ENCODE measurements around the gene SSX5. TPM values are rescaled to one million over a fixed set of nuclear protein-coding genes. Genes with fewer than 3 reads are reported as not detected.

SSX5 gene
- total RNA-seq, 3 donors from 2014 or later, result not detected

Other genes with a start within 250 kb of the SSX5 start
- gene ZNF182, start 192.8 kb downstream of the SSX5 start, total RNA-seq, result 1 to 10 TPM; 4.5 to 7.2 (median 6.9) TPM
- gene SPACA5, start 189.8 kb downstream of the SSX5 start, total RNA-seq, result not detected
- 1 to 10 TPM; 2.2 to 8.0 (median 6.6) TPM for gene ZNF630, start 125.2 kb downstream of the SSX5 start, total RNA-seq
- not detected for gene SPACA5B, start 66.2 kb downstream of the SSX5 start, total RNA-seq
- gene SSX1, start 58.6 kb upstream of the SSX5 start, total RNA-seq, result not detected
- gene SSX3, start 159.9 kb upstream of the SSX5 start, total RNA-seq, result not detected
- gene SSX4, start 186.7 kb upstream of the SSX5 start, total RNA-seq, result not detected
- gene SSX4B, start 215.2 kb upstream of the SSX5 start, total RNA-seq, result not detected